ENCODE results near the gene PRKD3. TPM values are rescaled to one million over a fixed set of nuclear protein-coding genes. Genes with fewer than 3 reads are reported as not detected.
A peak's percentile ranks its signal among the peaks of the same experiment; 100 is the strongest.

PRKD3 gene
- total RNA-seq, 1 donor: 68.0 TPM

DNA sequence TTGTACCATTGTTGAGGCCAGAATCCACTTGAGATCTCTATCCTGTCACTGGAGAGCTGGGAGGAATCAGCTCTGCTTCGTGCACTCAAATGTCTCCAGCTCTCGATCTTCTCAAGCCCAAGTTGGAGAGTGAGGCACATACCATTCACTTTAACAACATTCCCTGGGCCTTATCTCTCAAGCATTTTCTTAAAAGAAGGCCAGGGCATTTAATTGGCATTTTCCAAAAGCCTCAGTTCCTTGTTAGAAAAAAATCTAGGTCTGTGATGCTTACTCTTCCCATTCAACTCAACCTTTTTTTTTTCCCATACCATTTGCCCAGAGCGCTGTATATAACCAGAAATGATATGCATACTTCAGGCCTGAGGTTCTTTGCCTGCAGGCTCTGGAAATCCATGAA lies 29.9 kb upstream of the PRKD3 start:
- TF ChIP-seq, protein P1, sequence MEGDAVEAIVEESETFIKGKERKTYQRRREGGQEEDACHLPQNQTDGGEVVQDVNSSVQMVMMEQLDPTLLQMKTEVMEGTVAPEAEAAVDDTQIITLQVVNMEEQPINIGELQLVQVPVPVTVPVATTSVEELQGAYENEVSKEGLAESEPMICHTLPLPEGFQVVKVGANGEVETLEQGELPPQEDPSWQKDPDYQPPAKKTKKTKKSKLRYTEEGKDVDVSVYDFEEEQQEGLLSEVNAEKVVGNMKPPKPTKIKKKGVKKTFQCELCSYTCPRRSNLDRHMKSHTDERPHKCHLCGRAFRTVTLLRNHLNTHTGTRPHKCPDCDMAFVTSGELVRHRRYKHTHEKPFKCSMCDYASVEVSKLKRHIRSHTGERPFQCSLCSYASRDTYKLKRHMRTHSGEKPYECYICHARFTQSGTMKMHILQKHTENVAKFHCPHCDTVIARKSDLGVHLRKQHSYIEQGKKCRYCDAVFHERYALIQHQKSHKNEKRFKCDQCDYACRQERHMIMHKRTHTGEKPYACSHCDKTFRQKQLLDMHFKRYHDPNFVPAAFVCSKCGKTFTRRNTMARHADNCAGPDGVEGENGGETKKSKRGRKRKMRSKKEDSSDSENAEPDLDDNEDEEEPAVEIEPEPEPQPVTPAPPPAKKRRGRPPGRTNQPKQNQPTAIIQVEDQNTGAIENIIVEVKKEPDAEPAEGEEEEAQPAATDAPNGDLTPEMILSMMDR (IDR thresholded peaks at IDR 0.05; ENCODE audit: extremely low read depth, low read depth, low read length): no peak
- Histone ChIP-seq H3K27me3 (ENCODE audit: insufficient read depth, low read length) (no peaks in the 10 kb centered on the region), H2AFZ (ENCODE audit: low read length) (no peak overlapping the region), H3K4me2 (ENCODE audit: insufficient read depth, low read length) (no peak overlapping the region), H4K20me1 (ENCODE audit: insufficient read depth, low read length) (no peaks in the 10 kb centered on the region), H3K36me3 (ENCODE audit: insufficient read depth, low read length) (no peaks in the 10 kb centered on the region), H3K4me3 (ENCODE audit: insufficient read depth, low read length) (no peak overlapping the region), H3K79me2 (ENCODE audit: insufficient read depth, low read length) (no peaks in the 10 kb centered on the region), H3K4me1 (ENCODE audit: insufficient read depth, low read length) (peaks cover 23% of the 10 kb centered on the region), H3K9me3 (ENCODE audit: low read depth, low read length) (no peaks in the 10 kb centered on the region), H3K27ac (ENCODE audit: low read depth, low read length) (no peak overlapping the region)
- DNase-seq (ENCODE audit: insufficient read length, low spot score, missing footprints): no peak

- DNase-seq (ENCODE audit: insufficient read length, low spot score, missing footprints): no peak
- H3K4me3 ChIP-seq (ENCODE audit: insufficient read depth, low read length): no peak overlapping the region
- no peak overlapping the region for H3K27ac ChIP-seq (ENCODE audit: low read depth, low read length)
- H2AFZ ChIP-seq (ENCODE audit: low read length): peak overlapping the region; percentile 32
- H3K27me3 ChIP-seq (ENCODE audit: insufficient read depth, low read length): no peaks in the 10 kb centered on the region
- TF ChIP-seq, protein P1 (IDR thresholded peaks at IDR 0.05; ENCODE audit: extremely low read depth, low read depth, low read length): no peak
- no peaks in the 10 kb centered on the region for H3K9me3 ChIP-seq (ENCODE audit: low read depth, low read length)
- peaks cover 11% of the 10 kb centered on the region for H3K4me1 ChIP-seq (ENCODE audit: insufficient read depth, low read length)
- no peak overlapping the region for H3K4me2 ChIP-seq (ENCODE audit: insufficient read depth, low read length)
- no peaks in the 10 kb centered on the region for H3K36me3 ChIP-seq (ENCODE audit: insufficient read depth, low read length)
- no peaks in the 10 kb centered on the region for H3K79me2 ChIP-seq (ENCODE audit: insufficient read depth, low read length)
- no peaks in the 10 kb centered on the region for H4K20me1 ChIP-seq (ENCODE audit: insufficient read depth, low read length)
Measured at GRCh38 chr2:37350034-37350433, 25.4 kb upstream of the PRKD3 start.

- Histone ChIP-seq H3K79me2 (ENCODE audit: insufficient read depth, low read length) (no peaks in the 10 kb centered on the region), H3K27me3 (ENCODE audit: insufficient read depth, low read length) (no peaks in the 10 kb centered on the region), H3K27ac (ENCODE audit: low read depth, low read length) (no peak overlapping the region), H3K4me3 (ENCODE audit: insufficient read depth, low read length) (no peak overlapping the region), H4K20me1 (ENCODE audit: insufficient read depth, low read length) (no peaks in the 10 kb centered on the region), H3K4me1 (ENCODE audit: insufficient read depth, low read length) (peaks cover 12% of the 10 kb centered on the region), H3K4me2 (ENCODE audit: insufficient read depth, low read length) (no peak overlapping the region), H3K9me3 (ENCODE audit: low read depth, low read length) (no peaks in the 10 kb centered on the region), H2AFZ (ENCODE audit: low read length) (no peak overlapping the region), H3K36me3 (ENCODE audit: insufficient read depth, low read length) (no peaks in the 10 kb centered on the region)
- TF ChIP-seq, protein P1 (IDR thresholded peaks at IDR 0.05; ENCODE audit: extremely low read depth, low read depth, low read length): no peak
- no peak for DNase-seq (ENCODE audit: insufficient read length, low spot score, missing footprints)
Measured at GRCh38 chr2:37349231-37349860, 24.7 kb upstream of the PRKD3 start.

GRCh38 chr2:37348155-37348554 lies 23.5 kb upstream of the PRKD3 start:
- no peaks in the 10 kb centered on the region for H4K20me1 ChIP-seq (ENCODE audit: insufficient read depth, low read length)
- no peak overlapping the region for H3K4me2 ChIP-seq (ENCODE audit: insufficient read depth, low read length)
- no peaks in the 10 kb centered on the region for H3K36me3 ChIP-seq (ENCODE audit: insufficient read depth, low read length)
- H3K79me2 ChIP-seq (ENCODE audit: insufficient read depth, low read length): no peaks in the 10 kb centered on the region
- no peak overlapping the region for H3K27ac ChIP-seq (ENCODE audit: low read depth, low read length)
- H3K4me1 ChIP-seq (ENCODE audit: insufficient read depth, low read length): peaks cover 20% of the 10 kb centered on the region
- TF ChIP-seq, protein P1 (IDR thresholded peaks at IDR 0.05; ENCODE audit: extremely low read depth, low read depth, low read length): no peak
- H3K4me3 ChIP-seq (ENCODE audit: insufficient read depth, low read length): no peak overlapping the region
- no peak for DNase-seq (ENCODE audit: insufficient read length, low spot score, missing footprints)
- no peaks in the 10 kb centered on the region for H3K27me3 ChIP-seq (ENCODE audit: insufficient read depth, low read length)
- no peak overlapping the region for H2AFZ ChIP-seq (ENCODE audit: low read length)
- H3K9me3 ChIP-seq (ENCODE audit: low read depth, low read length): no peaks in the 10 kb centered on the region
